Activated CD8-positive, alpha-beta memory T cell treated with anti-CD3 and anti-CD28 coated beads, Interleukin-2, amount 50 U/mL, for 24 hours (primary cell): Measurements from ENCODE around the gene OR5F1.

Source experiments
- DNase-seq: peaks from one replicate; pipeline ENCODE4 v3.0.0-alpha.2; 2020; ENCODE audit errors: extremely low read depth

The OR5F1 gene

DNA sequence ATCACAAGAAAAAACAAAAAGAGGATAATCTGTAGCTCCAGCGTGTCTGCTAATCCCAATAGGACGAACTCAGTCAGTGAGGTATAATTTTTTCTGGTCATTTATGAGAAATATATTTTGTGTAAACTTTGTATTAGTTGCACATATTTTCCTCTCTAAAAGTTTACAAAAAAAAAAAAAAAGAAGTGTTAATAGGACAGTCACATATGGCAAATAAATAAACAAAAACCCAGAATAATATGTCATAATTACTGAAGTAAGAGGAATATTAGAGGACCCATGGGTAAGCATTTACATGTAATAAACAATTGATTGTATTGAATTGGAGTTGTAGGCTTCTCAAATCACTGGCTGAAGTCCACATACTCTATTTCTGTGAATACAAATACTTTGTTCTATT is at the start of gene OR5F1:
Gene OR5F1, minus strand, starts transcription at position 101 of the 400 bp plus-strand sequence. Its CDS starts 0 bp downstream, at position 101.
- no peak for DNase-seq

DNA sequence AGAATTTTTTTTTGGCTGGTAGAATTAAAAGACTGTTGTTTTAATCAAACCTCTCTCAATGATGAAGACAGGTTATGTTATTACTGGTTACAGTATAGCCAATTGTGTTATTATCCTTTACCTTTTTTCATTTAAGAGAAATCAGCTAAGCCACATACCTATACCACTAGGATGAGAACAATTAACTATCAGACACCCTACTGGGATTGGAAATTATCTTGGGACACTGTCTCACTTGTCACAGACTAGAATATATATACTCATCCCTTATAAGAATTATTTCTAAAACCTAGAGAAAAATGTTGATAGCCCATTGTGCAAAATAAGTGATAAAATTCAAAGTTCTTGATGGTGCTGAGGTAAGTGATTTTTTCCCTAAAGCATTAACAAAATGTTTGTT is 32.9 kb upstream of the OR5F1 start, which contains the start of gene OR5AS1:
Gene OR5AS1, plus strand, starts transcription at position 301 of the 400 bp plus-strand sequence. CDS start 2,765 bp downstream, outside the sequence.
- DNase-seq: no peak

DNA sequence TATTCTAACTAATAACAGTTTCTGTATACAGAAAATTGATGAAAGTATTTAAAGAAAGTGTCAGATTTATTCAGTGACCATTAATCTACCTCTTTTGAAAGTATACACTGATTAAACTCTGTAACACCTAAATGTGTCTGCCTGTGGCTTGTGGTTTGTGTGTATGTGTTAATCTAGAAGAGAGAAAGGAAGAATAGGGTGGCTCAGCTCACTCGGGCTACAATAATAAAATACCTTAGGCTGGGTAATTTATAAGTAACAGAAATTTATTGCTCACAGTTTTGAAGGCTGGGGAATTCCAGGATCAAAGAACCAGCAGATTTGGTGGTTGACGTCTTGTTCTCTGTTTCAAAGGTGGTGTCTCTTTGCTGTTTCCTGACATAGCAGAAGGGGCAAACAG is 19.4 kb upstream of the OR5F1 start:
- DNase-seq: no peak

DNA sequence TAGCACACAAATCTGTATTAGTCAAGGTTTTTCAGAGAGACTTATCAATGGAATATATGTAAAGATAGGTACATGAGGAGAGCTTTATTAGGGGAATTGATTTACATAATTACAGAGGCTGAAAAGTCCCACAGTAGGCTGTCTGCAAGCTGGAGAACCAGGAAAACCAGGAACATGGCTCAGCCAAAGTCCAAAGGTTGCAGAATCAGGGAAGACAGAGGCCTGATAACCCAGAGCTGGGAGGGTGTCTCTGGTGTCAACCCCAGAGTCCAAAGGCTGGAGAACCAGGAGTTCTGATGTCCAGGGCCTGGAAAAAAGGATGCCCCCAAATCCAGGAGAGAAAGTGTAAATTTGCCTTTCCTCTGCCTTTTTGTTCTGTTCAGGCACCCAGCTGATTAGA is 16.3 kb upstream of the OR5F1 start:
- no peak for DNase-seq

DNA sequence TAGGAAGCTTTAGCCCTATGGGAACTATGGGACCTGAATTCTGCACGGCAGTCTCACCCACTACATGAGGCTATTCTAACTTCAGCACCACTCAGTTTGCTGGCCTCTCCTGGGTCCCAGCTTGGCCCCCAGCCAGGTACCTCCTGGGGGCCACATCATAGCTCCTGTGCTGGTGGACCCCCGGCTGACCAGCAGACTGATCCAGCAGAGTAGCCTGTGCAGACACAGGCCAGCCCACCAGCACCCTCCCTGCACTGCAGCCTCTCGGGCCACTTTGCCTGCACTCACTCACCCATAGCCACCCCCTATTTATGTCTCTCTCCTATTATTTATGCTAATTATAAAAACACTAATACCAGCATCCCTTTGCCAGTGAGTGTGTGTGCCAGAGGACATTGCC is 23.5 kb downstream of the OR5F1 start:
- no peak for DNase-seq

DNA sequence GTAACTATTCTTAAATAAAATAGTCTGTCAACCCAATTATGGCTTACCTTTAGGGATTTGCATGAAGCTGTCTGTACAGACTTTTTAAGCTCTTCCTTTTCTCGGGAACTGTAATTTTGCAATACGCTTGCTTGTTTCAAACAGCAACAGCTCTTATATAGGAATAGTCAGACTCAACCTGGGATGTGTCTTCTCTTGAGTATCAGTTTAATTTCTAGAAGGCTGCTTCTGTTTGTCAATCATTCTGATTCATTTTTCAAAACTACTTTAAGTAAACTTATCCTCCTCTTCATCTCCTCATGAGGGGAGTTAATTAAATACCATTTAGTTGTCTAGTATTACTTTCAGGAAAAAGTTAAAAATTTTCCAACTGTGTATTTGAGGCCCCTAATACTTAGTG is 24.6 kb downstream of the OR5F1 start, which contains the start of gene OR10AG1:
Gene OR10AG1, minus strand, starts transcription at position 101 of the 400 bp plus-strand sequence. Its CDS starts 38 bp downstream, at position 63.
- no peak for DNase-seq

DNA sequence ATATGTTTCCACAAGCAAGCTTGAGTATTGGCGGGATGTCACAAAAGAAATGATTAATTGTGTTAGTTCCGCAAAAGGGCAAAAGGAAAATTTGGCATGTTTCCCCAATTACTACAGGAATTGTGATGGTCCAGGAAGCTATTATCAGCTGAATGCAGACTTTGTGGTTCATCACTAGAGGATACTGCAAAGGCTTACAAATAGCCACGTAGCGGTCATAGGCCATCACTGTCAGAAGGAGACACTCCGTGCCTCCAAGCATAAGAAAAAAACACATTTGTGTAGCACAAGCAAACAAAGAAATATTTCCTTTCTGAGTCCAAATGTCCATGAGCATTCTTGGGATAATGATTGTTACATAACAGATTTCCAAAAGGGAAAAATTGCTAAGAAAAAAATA is 26.5 kb downstream of the OR5F1 start:
- DNase-seq: no peak

DNA sequence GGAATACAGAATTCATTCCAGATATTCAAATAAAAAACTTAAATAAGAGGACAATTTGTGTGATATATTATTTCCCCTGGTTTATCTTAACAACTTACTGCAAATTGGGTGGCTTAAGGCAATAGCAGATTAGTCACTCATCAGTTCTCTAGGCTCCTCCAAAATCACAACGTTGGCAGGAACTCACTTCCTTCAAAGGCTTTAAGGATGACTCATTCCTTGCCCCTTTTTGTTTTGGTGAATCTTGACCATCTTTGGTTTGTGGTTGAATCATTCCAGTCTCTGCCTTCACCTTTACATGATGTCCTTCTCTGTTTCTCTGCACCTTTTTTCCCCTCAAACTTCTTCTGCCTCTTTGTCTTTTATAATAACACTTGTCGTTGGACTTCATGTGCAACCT is 28.0 kb downstream of the OR5F1 start:
- no peak for DNase-seq

DNA sequence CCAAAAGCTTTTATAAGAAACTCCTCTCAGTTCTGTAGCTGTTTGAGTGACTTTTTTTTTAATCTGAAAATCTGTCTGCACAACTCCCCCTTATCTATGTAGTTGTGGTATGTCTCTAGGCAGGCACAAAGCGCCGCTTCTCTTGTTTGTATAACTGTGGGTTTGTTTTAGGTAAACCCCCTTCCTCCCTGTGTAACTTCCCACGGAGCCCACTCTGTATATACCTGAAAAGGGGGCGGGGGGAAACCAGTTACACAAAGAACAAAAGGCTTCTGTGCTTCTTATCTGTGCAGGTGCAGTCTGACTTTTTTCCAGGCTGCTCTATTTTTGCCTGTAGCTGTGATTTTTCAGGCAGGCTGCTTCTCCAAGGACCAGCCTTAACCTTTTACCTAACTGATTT is 37.9 kb downstream of the OR5F1 start:
- DNase-seq: no peak

DNA sequence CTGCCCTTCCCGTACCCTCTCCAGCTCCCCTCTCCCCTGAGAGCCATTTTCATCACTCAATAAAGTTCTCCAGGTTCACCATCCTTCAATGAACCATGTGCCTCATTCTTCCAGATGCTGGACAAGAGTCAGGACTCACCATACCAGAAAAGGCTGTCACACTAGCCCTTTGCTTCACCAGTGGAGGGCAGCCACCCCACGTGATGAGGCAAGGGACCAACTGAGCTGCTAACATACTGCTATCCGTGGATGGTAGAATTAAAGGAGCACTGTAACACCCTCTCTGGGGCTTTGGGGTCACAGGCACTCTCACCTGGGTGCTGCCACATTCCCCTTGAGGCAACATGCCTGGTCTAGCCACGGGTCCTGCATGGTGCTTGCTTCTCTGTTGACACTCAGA is 45.1 kb downstream of the OR5F1 start:
- DNase-seq: no peak
